HepG2 (cell line): ENCODE data around the gene AMBRA1. TPM values are rescaled to one million over a fixed set of nuclear protein-coding genes. Genes with fewer than 3 reads are reported as not detected.

Experiments used
- ATAC-seq: fragments of 200-7000 bp; cut with Tn5 transposase; 3 replicates; pipeline ENCODE4 v1.9.1; 2020; ENCODE audit warnings: mild to moderate bottlenecking, moderate library complexity
- BruUV-seq: library from RNA; stranded (reverse); fragments of 400-500 nt; replicated peaks from 2 replicates; lab custom pipeline; 2021; lab: Mats Ljungman, UMichigan
- CTCF ChIA-PET: fragments of 300-600 bp; formaldehyde crosslinking; extraction: SDS; loops from one replicate; lab custom pipeline; 2021; ENCODE audit warnings: low total read pairs, inconsistent platforms, low intra/inter-chr PET ratio; lab: Yijun Ruan, JAX
- POLR2A ChIA-PET: fragments of 350-600 bp; sonication (Branson Sonifier 250); formaldehyde crosslinking; loops from one replicate; lab custom pipeline; 2020; ENCODE audit warnings: antibody characterized with exemption, inconsistent platforms; lab: Yijun Ruan, JAX
- DNase-seq: peaks from one replicate; pipeline ENCODE4 v3.0.0-alpha.2; 2015; ENCODE audit warnings: low spot score
- FAIRE-seq: peaks from 3 replicates; lab custom pipeline; 2011; peaks lifted over from hg19 to GRCh38; lab: Jason Lieb, UNC
- H2AFZ ChIP-seq: one replicate; pipeline ENCODE4 v1.6.1; 2011; ENCODE audit warnings: low read length, inconsistent platforms
- H3K27ac ChIP-seq: fragments of 300-600 bp; 3 replicates; pipeline ENCODE4 v1.8.0; 2011; ENCODE audit warnings: mixed run types, mild to moderate bottlenecking, mixed read lengths, low read length, inconsistent platforms; ENCODE audit not compliant: insufficient read depth; ENCODE audit errors: extremely low read length
- H3K27me3 ChIP-seq, 2 experiments: fragments of 200-600 bp in 1 of 2; 2 replicates in 1 of 2; 3 replicates in 1 of 2; pipeline versions ENCODE4 v1.6.0 to v1.8.0; 2011; ENCODE audit warnings: low read length in 2 of 2, mild to moderate bottlenecking in 2 of 2, moderate library complexity in 2 of 2, inconsistent platforms in 1 of 2; ENCODE audit not compliant: insufficient read depth in 2 of 2, control insufficient read depth in 1 of 2
- H3K36me3 ChIP-seq, 2 experiments: fragments of 200-600 bp in 1 of 2; replicated peaks in 1 of 2; 2 replicates in 1 of 2; 3 replicates in 1 of 2; pipeline versions ENCODE4 v1.5.1 to v1.8.0; 2011; ENCODE audit warnings: low read length in 2 of 2, inconsistent platforms in 1 of 2; ENCODE audit not compliant: insufficient read depth in 2 of 2, control insufficient read depth in 1 of 2
- H3K4me1 ChIP-seq: 2 replicates; pipeline ENCODE4 v1.5.1; 2012; ENCODE audit warnings: low read length, inconsistent platforms; ENCODE audit not compliant: insufficient read depth
- H3K4me2 ChIP-seq: 2 replicates; pipeline ENCODE4 v1.6.0; 2011; ENCODE audit warnings: low read depth, low read length, inconsistent platforms
- H3K4me3 ChIP-seq, 3 experiments: fragments of 200-600 bp in 1 of 3; sonication (generic), shearing (Covaris generic) in 1 of 3; replicated peaks in 1 of 3; 2 replicates each; pipeline ENCODE4 v1.5.1; 2011 to 2016; ENCODE audit warnings: low read length in 3 of 3, inconsistent platforms in 2 of 3, low read depth in 2 of 3, mild to moderate bottlenecking in 2 of 3, control low read depth in 1 of 3, mixed read lengths in 1 of 3; ENCODE audit not compliant: insufficient read depth in 1 of 3
- H3K79me2 ChIP-seq: one replicate; pipeline ENCODE4 v1.6.1; 2011; ENCODE audit warnings: low read length, inconsistent platforms; ENCODE audit not compliant: insufficient read depth
- H3K9ac ChIP-seq: 2 replicates; pipeline ENCODE4 v1.6.0; 2011; ENCODE audit warnings: mild to moderate bottlenecking, low read depth, low read length, inconsistent platforms; ENCODE audit not compliant: insufficient read depth
- H3K9me3 ChIP-seq: 2 replicates; pipeline ENCODE4 v1.5.1; 2012; ENCODE audit warnings: mild to moderate bottlenecking, low read length
- H4K20me1 ChIP-seq: 2 replicates; pipeline ENCODE4 v1.6.0; 2011; ENCODE audit warnings: inconsistent platforms, mild to moderate bottlenecking, low read length, moderate library complexity; ENCODE audit not compliant: insufficient read depth
- GATAD1 ChIP-seq: IDR thresholded peaks from 2 replicates; pipeline ENCODE4 v1.6.1; 2016; ENCODE audit warnings: missing genetic modification reagents, missing compliant biosample characterization
- NCOR1 ChIP-seq: fragments of 200-600 bp; sonication (generic); IDR thresholded peaks from 2 replicates; pipeline ENCODE4 v1.7.0; 2017; ENCODE audit warnings: antibody characterized with exemption, low read length, borderline replicate concordance
- PRMT3 ChIP-seq: sonication (generic); formaldehyde crosslinking; IDR thresholded peaks from 2 replicates; pipeline ENCODE4 v1.8.1; 2022; ENCODE audit warnings: low read depth, mild to moderate bottlenecking, moderate library complexity, missing genetic modification reagents, borderline replicate concordance
- SAFB2 ChIP-seq: sonication (generic); formaldehyde crosslinking; IDR thresholded peaks from 2 replicates; pipeline ENCODE4 v1.5.1; 2020; ENCODE audit warnings: missing genetic modification reagents, low read depth, mild to moderate bottlenecking, borderline replicate concordance
- ZBTB10 ChIP-seq: sonication (generic); formaldehyde crosslinking; IDR thresholded peaks from 2 replicates; pipeline ENCODE4 v1.4.0; 2020; ENCODE audit warnings: missing genetic modification reagents, borderline replicate concordance
- ZNF207 ChIP-seq: fragments of 450-650 bp; IDR thresholded peaks from 2 replicates; pipeline ENCODE4 v1.6.1; 2016; ENCODE audit warnings: antibody characterized with exemption, borderline replicate concordance
- ZNF367 ChIP-seq: sonication (generic); formaldehyde crosslinking; IDR thresholded peaks from 2 replicates; pipeline ENCODE4 v1.4.0; 2020; ENCODE audit warnings: missing genetic modification reagents, borderline replicate concordance
- ZNF496 ChIP-seq: sonication (generic); formaldehyde crosslinking; IDR thresholded peaks from 2 replicates; pipeline ENCODE4 v1.8.1; 2023; ENCODE audit warnings: mild to moderate bottlenecking, moderate library complexity, missing genetic modification reagents; ENCODE audit not compliant: insufficient replicate concordance
- ZNF616 ChIP-seq: sonication (generic); formaldehyde crosslinking; IDR thresholded peaks from 2 replicates; pipeline ENCODE4 v1.5.0; 2020; ENCODE audit warnings: low read depth, mild to moderate bottlenecking, missing genetic modification reagents
- ZNF660 ChIP-seq: sonication (generic); formaldehyde crosslinking; IDR thresholded peaks from 2 replicates; pipeline ENCODE4 v1.5.1; 2020; ENCODE audit warnings: mild to moderate bottlenecking, low read depth, missing genetic modification reagents, borderline replicate concordance
- WGBS: methylation state at CpG from one replicate; pipeline ENCODE4 v1.1.6; 2017; ENCODE audit warnings: low lambda C conversion rate; 5-methylcytosine and 5-hydroxymethylcytosine counted together
- in situ Hi-C: cut with HindIII; loops from 2 replicates; pipeline ENCODE4 v1.10.0; 2017; ENCODE audit warnings: low pct_unique_long_range_greater_than_20kb; ENCODE audit not compliant: extremely low pct_ligation_motif_present
- intact Hi-C: fragments of 100-400 bp; cut with micrococcal nuclease; formaldehyde crosslinking; loops from one replicate; pipeline ENCODE4 v1.10.0; 2022; ENCODE audit not compliant: unreplicated experiment
- polyA plus RNA-seq, 8 experiments: library from polyadenylated mRNA; depleted of rRNA in 3 of 8; stranded (reverse) in 7 of 8; unstranded in 1 of 8; fragments of >200 nt; fragmentation: Illumina TruSeq in 4 of 8; extraction: Trizol in 4 of 8; gene quantifications; 2 replicates each; pipeline versions ENCODE4 v1.2.1 to v1.2.3, GENCODE V29; 2011 to 2016; ENCODE audit warnings: low read depth in 4 of 8, missing spikeins in 1 of 8, mixed read lengths in 1 of 8; ENCODE audit not compliant: insufficient read depth in 1 of 8
- total RNA-seq, 5 experiments: library from RNA; depleted of rRNA; stranded (reverse); fragments of >200 nt; fragmentation: Illumina TruSeq; extraction: Trizol; gene quantifications; 2 replicates each; pipeline ENCODE4 v1.2.3, GENCODE V29; 2016; ENCODE audit warnings: low read depth in 1 of 5
- TF ChIP-seq, protein P1 (sequence below): sonication (generic); formaldehyde crosslinking; IDR thresholded peaks from 2 replicates; pipeline ENCODE4 v1.4.0; 2020; ENCODE audit warnings: missing genetic modification reagents
- TF ChIP-seq, protein P2 (sequence below): sonication (generic); formaldehyde crosslinking; IDR thresholded peaks from 2 replicates; pipeline ENCODE4 v1.9.0; 2021; ENCODE audit warnings: missing genetic modification reagents, borderline replicate concordance
- TF ChIP-seq, protein P3 (sequence below): sonication (generic); formaldehyde crosslinking; IDR thresholded peaks from 2 replicates; pipeline ENCODE4 v1.5.1; 2020; ENCODE audit warnings: missing genetic modification reagents, mild to moderate bottlenecking, borderline replicate concordance

The AMBRA1 gene
- total and polyA plus RNA-seq, 2 of the 13 experiments (the other 11 are each of a cell fraction or from before 2014, with no cell fraction given) = 15.7 to 26.0 TPM

DNA sequence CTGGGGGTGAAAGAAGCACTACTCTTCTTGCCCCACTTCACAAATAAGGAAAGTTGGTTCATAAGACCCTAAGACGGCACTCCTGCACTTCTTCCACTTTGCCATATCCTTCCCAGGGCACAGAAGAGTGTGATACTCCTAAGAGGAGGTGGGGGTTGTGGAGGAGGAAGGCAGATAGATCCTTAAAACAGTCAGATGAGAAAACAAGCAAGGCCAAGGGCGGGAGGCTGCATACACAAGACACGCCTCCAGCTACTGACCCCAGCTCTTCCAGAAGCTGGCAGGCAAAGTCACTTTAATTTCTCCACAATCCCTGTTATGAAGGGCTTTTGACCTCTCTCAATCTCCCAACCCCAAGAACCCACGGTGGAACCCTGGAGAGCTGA, 200.6 kb downstream of the AMBRA1 start:
- ChIA-PET POLR2A (interaction anchor here (1.0 to 2.0 kb wide), 4 partner anchors 9 to 219 kb away, joined by 3 to 9 read pairs (median 4); no protein-coding TSS in a partner anchor), CTCF (no interaction called here)
- no peak for DNase-seq
- WGBS = 21% methylated on average over 4 of the region's 4 CpGs
- H3K9ac ChIP-seq = no peak overlapping the region
- no peak overlapping the region for H2AFZ ChIP-seq
- H4K20me1 ChIP-seq = peaks cover 15% of the 10 kb centered on the region
- peak overlapping the region; percentile 73 for H3K4me2 ChIP-seq
- in situ Hi-C loops (no loop called here), intact Hi-C loops (no loop called here)
- TF ChIP-seq ZNF496 (CRISPR knock-in tag) = no peak
- TF ChIP-seq ZNF616 (CRISPR knock-in tag) = no peak
- TF ChIP-seq, protein P1, sequence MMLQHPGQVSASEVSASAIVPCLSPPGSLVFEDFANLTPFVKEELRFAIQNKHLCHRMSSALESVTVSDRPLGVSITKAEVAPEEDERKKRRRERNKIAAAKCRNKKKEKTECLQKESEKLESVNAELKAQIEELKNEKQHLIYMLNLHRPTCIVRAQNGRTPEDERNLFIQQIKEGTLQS (CRISPR knock-in tag) = no peak
- no peak for TF ChIP-seq GATAD1
- no peak for TF ChIP-seq PRMT3 (CRISPR knock-in tag)
- no peak for TF ChIP-seq NCOR1
- no peak for TF ChIP-seq ZNF367 (CRISPR knock-in tag)
- TF ChIP-seq ZNF207 = no peak
- TF ChIP-seq, protein P2, sequence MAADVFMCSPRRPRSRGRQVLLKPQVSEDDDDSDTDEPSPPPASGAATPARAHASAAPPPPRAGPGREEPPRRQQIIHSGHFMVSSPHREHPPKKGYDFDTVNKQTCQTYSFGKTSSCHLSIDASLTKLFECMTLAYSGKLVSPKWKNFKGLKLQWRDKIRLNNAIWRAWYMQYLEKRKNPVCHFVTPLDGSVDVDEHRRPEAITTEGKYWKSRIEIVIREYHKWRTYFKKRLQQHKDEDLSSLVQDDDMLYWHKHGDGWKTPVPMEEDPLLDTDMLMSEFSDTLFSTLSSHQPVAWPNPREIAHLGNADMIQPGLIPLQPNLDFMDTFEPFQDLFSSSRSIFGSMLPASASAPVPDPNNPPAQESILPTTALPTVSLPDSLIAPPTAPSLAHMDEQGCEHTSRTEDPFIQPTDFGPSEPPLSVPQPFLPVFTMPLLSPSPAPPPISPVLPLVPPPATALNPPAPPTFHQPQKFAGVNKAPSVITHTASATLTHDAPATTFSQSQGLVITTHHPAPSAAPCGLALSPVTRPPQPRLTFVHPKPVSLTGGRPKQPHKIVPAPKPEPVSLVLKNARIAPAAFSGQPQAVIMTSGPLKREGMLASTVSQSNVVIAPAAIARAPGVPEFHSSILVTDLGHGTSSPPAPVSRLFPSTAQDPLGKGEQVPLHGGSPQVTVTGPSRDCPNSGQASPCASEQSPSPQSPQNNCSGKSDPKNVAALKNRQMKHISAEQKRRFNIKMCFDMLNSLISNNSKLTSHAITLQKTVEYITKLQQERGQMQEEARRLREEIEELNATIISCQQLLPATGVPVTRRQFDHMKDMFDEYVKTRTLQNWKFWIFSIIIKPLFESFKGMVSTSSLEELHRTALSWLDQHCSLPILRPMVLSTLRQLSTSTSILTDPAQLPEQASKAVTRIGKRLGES (CRISPR knock-in tag) = no peak
- no peak for TF ChIP-seq ZNF660 (CRISPR knock-in tag)
- no peak for TF ChIP-seq ZBTB10
- TF ChIP-seq, protein P3, sequence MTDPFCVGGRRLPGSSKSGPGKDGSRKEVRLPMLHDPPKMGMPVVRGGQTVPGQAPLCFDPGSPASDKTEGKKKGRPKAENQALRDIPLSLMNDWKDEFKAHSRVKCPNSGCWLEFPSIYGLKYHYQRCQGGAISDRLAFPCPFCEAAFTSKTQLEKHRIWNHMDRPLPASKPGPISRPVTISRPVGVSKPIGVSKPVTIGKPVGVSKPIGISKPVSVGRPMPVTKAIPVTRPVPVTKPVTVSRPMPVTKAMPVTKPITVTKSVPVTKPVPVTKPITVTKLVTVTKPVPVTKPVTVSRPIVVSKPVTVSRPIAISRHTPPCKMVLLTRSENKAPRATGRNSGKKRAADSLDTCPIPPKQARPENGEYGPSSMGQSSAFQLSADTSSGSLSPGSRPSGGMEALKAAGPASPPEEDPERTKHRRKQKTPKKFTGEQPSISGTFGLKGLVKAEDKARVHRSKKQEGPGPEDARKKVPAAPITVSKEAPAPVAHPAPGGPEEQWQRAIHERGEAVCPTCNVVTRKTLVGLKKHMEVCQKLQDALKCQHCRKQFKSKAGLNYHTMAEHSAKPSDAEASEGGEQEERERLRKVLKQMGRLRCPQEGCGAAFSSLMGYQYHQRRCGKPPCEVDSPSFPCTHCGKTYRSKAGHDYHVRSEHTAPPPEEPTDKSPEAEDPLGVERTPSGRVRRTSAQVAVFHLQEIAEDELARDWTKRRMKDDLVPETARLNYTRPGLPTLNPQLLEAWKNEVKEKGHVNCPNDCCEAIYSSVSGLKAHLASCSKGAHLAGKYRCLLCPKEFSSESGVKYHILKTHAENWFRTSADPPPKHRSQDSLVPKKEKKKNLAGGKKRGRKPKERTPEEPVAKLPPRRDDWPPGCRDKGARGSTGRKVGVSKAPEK (CRISPR knock-in tag) = no peak
- TF ChIP-seq SAFB2 (CRISPR knock-in tag) = no peak
- peaks cover 9 to 21% of the 10 kb centered on the region in 2 experiments for H3K36me3 ChIP-seq
- peak overlapping the region; percentile 52 to 82 (median 58); a peak in 5 of 6 replicates for H3K4me3 ChIP-seq
- ATAC-seq = no peak
- H3K27me3 ChIP-seq = peaks cover 13 to 27% of the 10 kb centered on the region in 2 experiments
- peaks cover 35% of the 10 kb centered on the region for H3K4me1 ChIP-seq
- no peaks in the 10 kb centered on the region for H3K79me2 ChIP-seq
- BruUV-seq = no TSS peak
- no peaks in the 10 kb centered on the region for H3K9me3 ChIP-seq
- no peak for FAIRE-seq
- H3K27ac ChIP-seq = no peak overlapping the region
